OCI-LY1 (cell line): ENCODE measurements around the gene KRT35.

ENCODE experiments used
- H2AFZ ChIP-seq: fragments of 200-600 bp; sonication (generic), shearing (Covaris generic); 2 replicates; pipeline ENCODE4 v1.6.0; 2014; ENCODE audit warnings: antibody characterized with exemption, mild to moderate bottlenecking, low read length
- H3F3A ChIP-seq: fragments of 200-600 bp; sonication (generic), shearing (Covaris generic); 2 replicates; pipeline ENCODE4 v1.6.0; 2014; ENCODE audit warnings: mild to moderate bottlenecking, antibody characterized with exemption, low read length, moderate library complexity; ENCODE audit not compliant: insufficient read depth
- H3K27ac ChIP-seq: fragments of 200-600 bp; sonication (generic); 2 replicates; pipeline ENCODE4 v1.5.1; 2014; ENCODE audit warnings: low read length, mixed run types, mild to moderate bottlenecking, low read depth; ENCODE audit not compliant: poor library complexity, severe bottlenecking
- H3K27me3 ChIP-seq: fragments of 200-600 bp; sonication (generic); 2 replicates; pipeline ENCODE4 v1.6.0; 2014; ENCODE audit warnings: antibody characterized with exemption, mild to moderate bottlenecking, low read length, moderate library complexity; ENCODE audit not compliant: insufficient read depth
- H3K36me3 ChIP-seq: fragments of 200-600 bp; sonication (generic); 2 replicates; pipeline ENCODE4 v1.6.1; 2014; ENCODE audit warnings: mild to moderate bottlenecking, antibody characterized with exemption, low read length, moderate library complexity, mixed read lengths; ENCODE audit not compliant: insufficient read depth
- H3K4me1 ChIP-seq: fragments of 200-600 bp; sonication (generic); 2 replicates; pipeline ENCODE4 v1.5.1; 2014; ENCODE audit warnings: mild to moderate bottlenecking, low read length, moderate library complexity; ENCODE audit not compliant: insufficient read depth, severe bottlenecking
- H3K4me2 ChIP-seq: fragments of 200-600 bp; sonication (generic), shearing (Covaris generic); 2 replicates; pipeline ENCODE4 v1.6.1; 2014; ENCODE audit warnings: low read length
- H3K4me3 ChIP-seq: fragments of 200-600 bp; sonication (generic); 2 replicates; pipeline ENCODE4 v1.5.1; 2014; ENCODE audit warnings: low read length, low read depth, mild to moderate bottlenecking, mixed read lengths; ENCODE audit not compliant: poor library complexity, severe bottlenecking
- H3K79me2 ChIP-seq: fragments of 200-600 bp; shearing (Covaris generic); 2 replicates; pipeline ENCODE4 v1.6.1; 2016; ENCODE audit warnings: mixed run types, low read length, mixed read lengths; ENCODE audit not compliant: insufficient read depth
- H3K9ac ChIP-seq: fragments of 200-600 bp; sonication (generic), shearing (Covaris generic); 2 replicates; pipeline ENCODE4 v1.6.1; 2014; ENCODE audit warnings: mild to moderate bottlenecking, low read length, mixed read lengths
- H3K9me2 ChIP-seq: fragments of 200-600 bp; sonication (generic), shearing (Covaris generic); 2 replicates; pipeline ENCODE4 v1.6.1; 2014; ENCODE audit warnings: low read depth, mild to moderate bottlenecking, low read length, mixed read lengths
- H3K9me3 ChIP-seq: fragments of 200-600 bp; shearing (Covaris generic); 2 replicates; pipeline ENCODE4 v1.6.1; 2014; ENCODE audit warnings: low read length, mixed read lengths
- H4K20me1 ChIP-seq: fragments of 200-600 bp; sonication (generic), shearing (Covaris generic); 2 replicates; pipeline ENCODE4 v1.6.0; 2016; ENCODE audit warnings: mild to moderate bottlenecking, low read length; ENCODE audit not compliant: insufficient read depth
- EZH2 ChIP-seq: fragments of 200-600 bp; sonication (generic), shearing (Covaris generic); IDR thresholded peaks from 2 replicates; pipeline ENCODE4 v1.8.0; 2017; ENCODE audit warnings: borderline replicate concordance, mixed run types, mild to moderate bottlenecking, antibody characterized with exemption, low read length, moderate library complexity, mixed read lengths
- TF ChIP-seq, protein P1 (sequence below): fragments of 200-600 bp; sonication (generic), shearing (Covaris generic); IDR thresholded peaks from 2 replicates; pipeline ENCODE4 v1.5.1; 2017; ENCODE audit warnings: mild to moderate bottlenecking, antibody characterized with exemption, low read length, moderate library complexity, mixed read lengths

Gene KRT35

DNA sequence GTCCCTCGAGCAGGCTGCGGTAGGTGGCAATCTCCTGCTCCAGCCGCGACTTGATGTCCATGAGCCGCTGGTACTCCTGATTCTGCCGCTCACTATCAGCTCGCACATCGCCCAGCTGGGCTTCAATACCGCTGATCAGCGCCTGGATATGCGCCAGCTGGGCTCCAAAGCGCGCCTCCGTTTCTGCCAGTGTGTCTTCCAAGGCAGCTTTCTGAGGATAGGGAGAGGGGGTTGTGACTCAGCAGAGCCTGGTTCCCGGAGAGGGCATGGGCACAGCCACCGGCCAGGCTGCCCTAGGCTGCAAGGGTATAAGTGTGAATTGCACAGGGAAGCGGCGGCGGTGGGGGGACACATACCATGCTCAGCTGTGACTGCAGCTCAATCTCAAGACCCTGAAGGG is 42.8 kb upstream of the KRT35 start:
- Histone ChIP-seq H3K4me3 (no peak overlapping the region), H3K4me2 (no peak overlapping the region), H3K9ac (no peak overlapping the region)

GRCh38 chr17:41523225-41523593 is 42.3 kb upstream of the KRT35 start:
- H3K4me1 ChIP-seq, result no peaks in the 10 kb centered on the region
- no peaks in the 10 kb centered on the region for H3K36me3 ChIP-seq
- H3F3A ChIP-seq, result no peaks in the 10 kb centered on the region
- no peaks in the 10 kb centered on the region for H3K9me2 ChIP-seq
- no peaks in the 10 kb centered on the region for H3K79me2 ChIP-seq
- H3K9me3 ChIP-seq, result no peaks in the 10 kb centered on the region
- no peak overlapping the region for H2AFZ ChIP-seq
- 0 out of 2 replicates have a peak, but pooled peaks cover 3% of the 10 kb centered on the region for H3K27me3 ChIP-seq
- TF ChIP-seq, protein P1, sequence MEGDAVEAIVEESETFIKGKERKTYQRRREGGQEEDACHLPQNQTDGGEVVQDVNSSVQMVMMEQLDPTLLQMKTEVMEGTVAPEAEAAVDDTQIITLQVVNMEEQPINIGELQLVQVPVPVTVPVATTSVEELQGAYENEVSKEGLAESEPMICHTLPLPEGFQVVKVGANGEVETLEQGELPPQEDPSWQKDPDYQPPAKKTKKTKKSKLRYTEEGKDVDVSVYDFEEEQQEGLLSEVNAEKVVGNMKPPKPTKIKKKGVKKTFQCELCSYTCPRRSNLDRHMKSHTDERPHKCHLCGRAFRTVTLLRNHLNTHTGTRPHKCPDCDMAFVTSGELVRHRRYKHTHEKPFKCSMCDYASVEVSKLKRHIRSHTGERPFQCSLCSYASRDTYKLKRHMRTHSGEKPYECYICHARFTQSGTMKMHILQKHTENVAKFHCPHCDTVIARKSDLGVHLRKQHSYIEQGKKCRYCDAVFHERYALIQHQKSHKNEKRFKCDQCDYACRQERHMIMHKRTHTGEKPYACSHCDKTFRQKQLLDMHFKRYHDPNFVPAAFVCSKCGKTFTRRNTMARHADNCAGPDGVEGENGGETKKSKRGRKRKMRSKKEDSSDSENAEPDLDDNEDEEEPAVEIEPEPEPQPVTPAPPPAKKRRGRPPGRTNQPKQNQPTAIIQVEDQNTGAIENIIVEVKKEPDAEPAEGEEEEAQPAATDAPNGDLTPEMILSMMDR, result no peak
- no peak for TF ChIP-seq EZH2
- H3K27ac ChIP-seq, result no peak overlapping the region
- no peaks in the 10 kb centered on the region for H4K20me1 ChIP-seq
- no peak overlapping the region for H3K4me2 ChIP-seq
- no peak overlapping the region for H3K4me3 ChIP-seq
- H3K9ac ChIP-seq, result no peak overlapping the region

More for the DNA sequence above, 42.8 kb upstream of the KRT35 start:
- Histone ChIP-seq H2AFZ (no peak overlapping the region), H3K27ac (no peak overlapping the region), H4K20me1 (no peaks in the 10 kb centered on the region), H3K9me2 (no peaks in the 10 kb centered on the region), H3K4me1 (no peaks in the 10 kb centered on the region), H3K36me3 (no peaks in the 10 kb centered on the region), H3F3A (no peaks in the 10 kb centered on the region), H3K27me3 (0 out of 2 replicates have a peak, but pooled peaks cover 3% of the 10 kb centered on the region), H3K9me3 (no peaks in the 10 kb centered on the region), H3K79me2 (no peaks in the 10 kb centered on the region)
- TF ChIP-seq, protein P1, result no peak
- no peak for TF ChIP-seq EZH2

DNA sequence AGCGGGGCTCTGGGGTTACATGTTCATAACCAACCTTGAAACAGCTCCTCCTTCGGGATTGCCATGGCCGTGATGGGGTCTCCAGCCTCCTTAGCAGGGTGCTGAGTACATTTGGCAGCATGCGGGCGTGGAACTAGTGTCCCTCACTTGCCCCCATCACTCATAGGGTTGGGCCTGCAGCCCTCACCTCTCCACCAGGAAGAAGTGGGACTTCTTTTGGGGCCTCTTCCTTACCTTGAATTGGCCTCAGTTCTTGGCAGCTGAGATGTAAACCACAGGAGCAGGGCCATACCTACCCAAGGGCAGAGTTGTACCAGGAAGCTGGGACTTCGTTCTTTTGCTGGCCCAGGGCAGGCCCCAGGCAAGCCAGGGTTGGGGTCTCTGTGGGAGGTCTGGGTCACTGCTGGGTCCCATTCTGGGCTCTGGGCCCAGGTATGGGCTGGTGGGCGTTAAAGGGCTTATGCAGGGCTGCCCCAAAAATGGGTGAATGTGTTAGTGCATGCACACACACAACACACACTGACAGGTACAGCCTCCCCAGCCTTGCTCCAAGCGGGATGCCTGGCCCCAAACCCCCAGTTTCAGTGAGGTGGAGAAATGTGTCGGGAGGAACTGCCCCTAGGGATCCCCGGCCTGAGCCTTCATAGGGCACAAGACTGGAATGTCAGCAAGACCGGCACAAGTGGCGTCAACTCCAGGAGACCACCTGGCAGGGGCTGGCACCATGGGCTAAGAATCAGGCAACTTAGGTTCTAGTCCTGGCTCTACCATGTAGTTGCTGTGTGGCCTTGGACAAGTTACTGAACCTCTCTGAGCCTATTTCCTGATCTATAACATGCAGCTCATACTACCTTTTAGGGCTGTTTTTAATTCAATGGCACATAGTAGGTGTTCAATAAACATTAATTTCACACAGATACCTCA is 41.6 kb upstream of the KRT35 start:
- Histone ChIP-seq H3K9ac (no peak overlapping the region), H3K36me3 (no peaks in the 10 kb centered on the region), H3F3A (no peaks in the 10 kb centered on the region), H3K4me2 (no peak overlapping the region), H3K4me3 (no peak overlapping the region), H4K20me1 (no peaks in the 10 kb centered on the region), H3K9me3 (no peaks in the 10 kb centered on the region), H3K79me2 (no peaks in the 10 kb centered on the region), H3K27ac (no peak overlapping the region), H3K27me3 (0 out of 2 replicates have a peak, but pooled peaks cover 3% of the 10 kb centered on the region), H3K9me2 (no peaks in the 10 kb centered on the region), H3K4me1 (no peaks in the 10 kb centered on the region), H2AFZ (no peak overlapping the region)
- no peak for TF ChIP-seq EZH2
- TF ChIP-seq, protein P1, result no peak
